NT2/D1 (cell line): ENCODE results near the gene CBX1.

Experiments
- SUZ12 ChIP-seq: IDR thresholded peaks from 2 replicates; pipeline ENCODE4 v1.6.1; 2011; ENCODE audit not compliant: insufficient read length, insufficient read depth; ENCODE audit errors: extremely low read depth
- ZNF274 ChIP-seq: IDR thresholded peaks from 2 replicates; pipeline ENCODE4 v1.6.1; 2011; ENCODE audit warnings: mild to moderate bottlenecking, low read depth, low read length

GRCh38 chr17:48022901-48023300 lies 78.4 kb downstream of the CBX1 start:
- TF ChIP-seq ZNF274 (no peak), SUZ12 (no peak)
